ENCODE measurements around the gene PHPT1.

The PHPT1 gene

GRCh38 chr9:136846376-136847087, 2.7 kb upstream of the PHPT1 start:
- in situ Hi-C loops (cut with HindIII; ENCODE audit: low sequenced_read_pairs) = no loop called here

DNA sequence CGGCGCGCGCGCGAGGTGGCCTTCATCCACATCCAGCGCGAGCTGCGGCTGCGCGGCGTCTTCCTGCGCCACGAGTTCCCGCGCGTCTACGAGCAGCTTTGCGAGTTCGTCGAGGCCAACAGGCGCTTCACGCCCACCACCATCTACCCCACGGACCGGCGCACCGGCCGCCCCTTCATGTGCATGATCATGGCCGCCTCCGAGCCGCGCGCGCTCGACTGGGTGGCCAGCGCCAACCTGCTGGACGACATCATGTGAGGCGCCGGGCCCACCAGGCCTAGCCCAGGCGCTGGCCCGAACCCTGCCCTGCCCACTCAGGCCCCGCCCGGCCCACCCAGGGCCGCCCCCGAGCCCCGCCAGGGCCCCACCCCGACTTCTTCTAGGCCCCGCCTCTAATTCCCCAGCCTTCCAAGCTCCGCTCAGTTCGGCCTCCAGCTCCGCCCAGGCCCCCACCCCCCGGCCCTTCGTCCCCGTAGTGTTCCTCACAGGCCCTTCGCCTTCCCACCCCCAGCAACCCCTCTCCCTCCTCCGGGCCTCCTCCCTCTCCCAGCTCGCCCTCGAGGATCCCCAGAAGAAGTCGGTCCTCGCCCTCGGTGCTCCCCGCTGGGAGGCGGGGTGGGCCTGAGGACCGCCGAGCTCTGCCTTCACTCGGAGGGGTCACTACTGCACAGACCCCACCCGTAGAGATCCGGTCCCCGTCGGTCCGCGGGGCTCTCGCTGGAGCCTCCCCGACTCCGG, 2.0 kb upstream of the PHPT1 start:
- in situ Hi-C loops (cut with HindIII; ENCODE audit: low sequenced_read_pairs) = no loop called here

DNA sequence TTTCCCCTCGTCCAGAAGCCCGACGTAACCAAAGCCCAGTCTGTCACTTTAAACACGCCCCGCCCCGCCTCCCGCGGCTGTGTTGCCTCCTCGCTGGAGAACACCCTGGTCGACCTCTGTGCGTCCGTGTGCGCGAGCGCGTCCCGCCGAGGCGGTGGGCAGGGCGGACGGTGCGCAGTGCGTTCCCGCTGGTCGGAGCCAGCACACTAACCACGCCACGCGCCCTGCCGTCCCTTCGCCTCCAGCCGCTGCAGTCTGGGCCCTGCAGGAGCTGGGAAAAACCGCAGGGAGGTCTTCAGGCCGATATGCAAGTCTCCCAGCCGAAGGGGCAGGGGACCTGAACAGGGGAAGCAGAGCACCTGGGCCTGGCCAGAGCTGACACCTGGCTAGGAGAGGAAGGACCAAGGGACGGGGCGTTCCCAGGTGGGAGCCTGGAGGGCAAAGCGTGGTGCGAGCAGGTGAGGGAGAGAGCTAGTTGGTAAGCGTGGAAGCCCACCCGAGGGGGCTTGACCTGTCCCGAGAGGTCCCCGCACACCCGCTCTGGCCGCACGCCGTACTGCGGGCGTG, 1.3 kb upstream of the PHPT1 start:
- in situ Hi-C loops (cut with HindIII; ENCODE audit: low sequenced_read_pairs) = no loop called here

DNA sequence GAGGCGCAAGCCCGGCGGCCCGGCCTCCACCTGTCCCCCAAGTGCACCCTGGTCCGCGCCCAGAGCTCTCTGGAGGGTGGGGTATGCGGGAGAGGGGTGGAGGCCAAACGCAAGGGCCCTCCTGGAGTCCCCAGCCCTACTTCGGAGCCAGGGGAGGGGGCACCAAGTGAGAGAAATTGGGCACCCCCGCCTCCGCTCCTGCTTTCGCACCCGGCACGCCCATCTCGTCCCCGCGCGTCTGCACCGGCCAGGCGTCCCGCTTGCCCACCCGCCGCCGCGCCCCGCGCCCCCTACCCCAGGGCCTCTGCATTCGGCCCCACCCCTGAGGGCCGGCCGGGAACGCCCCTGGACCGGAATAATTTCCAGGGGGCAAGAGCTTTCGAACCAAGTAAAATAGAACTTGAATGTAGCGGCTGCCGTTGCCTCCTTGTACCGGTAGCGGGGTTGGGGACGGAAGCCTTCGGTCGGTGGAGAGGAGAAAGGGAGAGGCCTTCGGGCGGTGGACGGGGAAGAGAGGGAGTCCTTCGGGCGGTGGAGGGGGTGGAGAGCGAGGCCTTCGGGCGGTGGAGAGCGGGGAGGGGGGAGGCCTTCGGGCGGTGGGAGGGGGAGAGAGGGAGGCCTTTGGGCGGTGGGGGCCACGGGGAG, 694 bp upstream of the PHPT1 start:
- in situ Hi-C loops (cut with HindIII; ENCODE audit: low sequenced_read_pairs) = no loop called here

GRCh38 chr9:136849960-136850865, 1.0 kb downstream of the PHPT1 start:
- in situ Hi-C loops (cut with HindIII; ENCODE audit: low sequenced_read_pairs) = no loop called here

DNA sequence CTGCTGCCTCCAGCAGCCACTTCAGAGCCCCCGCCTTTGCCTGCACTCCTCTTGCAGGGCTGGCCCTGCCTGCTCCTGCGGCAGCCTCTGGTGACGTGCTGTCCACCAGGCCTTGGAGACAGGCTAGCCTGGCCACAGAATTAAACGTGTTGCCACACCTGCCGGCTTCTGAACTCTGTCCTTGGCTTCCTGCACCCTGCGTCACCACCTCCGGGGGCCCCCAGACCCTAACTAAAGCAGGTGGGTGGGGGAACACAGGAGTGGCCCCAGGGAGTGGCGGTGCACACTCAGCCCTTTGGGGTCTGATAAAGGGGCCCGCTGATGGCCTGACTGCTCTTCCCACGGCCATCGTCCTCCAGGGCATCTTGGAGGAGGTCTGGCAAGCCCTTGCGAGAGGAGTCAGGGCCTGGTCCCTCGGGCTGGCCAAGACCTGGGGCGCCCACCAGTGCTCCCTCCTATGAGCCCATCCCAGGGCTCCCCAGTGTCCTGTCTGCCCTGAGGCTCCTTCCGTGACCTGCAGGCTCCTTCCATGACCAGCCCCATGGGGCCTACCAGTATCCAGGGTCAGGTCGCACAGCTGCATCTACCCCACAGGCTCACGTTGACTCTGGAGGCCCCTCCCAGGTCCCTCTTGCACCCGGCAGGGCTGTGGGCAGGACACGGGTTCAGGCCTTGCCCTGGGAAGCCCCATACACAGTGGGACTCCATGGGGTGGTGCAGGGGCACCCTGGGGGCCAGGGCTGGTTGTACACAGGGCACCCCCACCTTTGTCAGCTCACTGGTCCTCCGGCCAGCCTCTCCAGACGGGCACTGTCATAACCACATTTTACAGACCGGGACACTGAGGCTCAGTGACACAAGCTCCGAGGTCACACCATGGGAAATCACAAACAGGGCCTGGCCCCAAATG, 1.9 kb downstream of the PHPT1 start:
- in situ Hi-C loops (cut with HindIII; ENCODE audit: low sequenced_read_pairs) = no loop called here

DNA sequence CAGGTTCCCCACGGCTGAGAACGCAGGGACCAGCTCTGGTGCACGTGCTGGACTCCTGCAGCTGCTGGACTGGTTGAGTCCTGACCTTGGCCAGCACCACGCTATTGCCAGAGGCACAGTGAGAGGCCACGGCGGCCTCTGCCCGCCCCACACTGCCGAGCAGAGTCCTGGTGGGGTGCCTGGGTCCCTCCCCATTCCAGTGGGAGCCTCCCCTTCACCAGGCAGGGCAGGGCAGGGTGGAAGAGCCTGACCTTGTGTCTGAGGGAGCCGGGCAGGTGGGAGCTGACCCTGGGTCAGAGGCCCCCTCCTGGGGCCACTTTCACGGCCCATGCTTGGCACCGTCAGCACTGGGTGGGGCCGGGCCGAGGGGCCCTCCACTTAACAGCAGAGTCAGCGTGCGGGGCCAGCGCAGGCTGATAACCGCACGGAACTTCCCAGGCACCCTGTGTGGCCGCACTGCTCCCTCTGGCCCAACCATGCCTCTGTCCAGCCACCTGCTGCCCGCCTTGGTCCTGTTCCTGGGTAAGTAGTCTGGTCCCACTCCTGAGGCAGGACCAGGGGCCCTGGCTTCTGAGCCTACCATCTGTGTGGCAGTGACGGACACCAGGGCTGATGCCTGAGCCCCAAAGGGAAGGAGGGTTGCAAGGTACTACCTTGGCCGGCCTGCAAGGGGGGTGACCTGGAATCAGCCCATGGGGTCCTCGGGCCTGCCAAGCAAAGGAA, 2.9 kb downstream of the PHPT1 start, which contains the start of gene MAMDC4:
Gene MAMDC4 (plus strand): TSS at position 406 of the 723 bp plus-strand sequence. CDS start 71 bp downstream, at position 477.
- in situ Hi-C loops (cut with HindIII; ENCODE audit: low sequenced_read_pairs) = no loop called here

DNA sequence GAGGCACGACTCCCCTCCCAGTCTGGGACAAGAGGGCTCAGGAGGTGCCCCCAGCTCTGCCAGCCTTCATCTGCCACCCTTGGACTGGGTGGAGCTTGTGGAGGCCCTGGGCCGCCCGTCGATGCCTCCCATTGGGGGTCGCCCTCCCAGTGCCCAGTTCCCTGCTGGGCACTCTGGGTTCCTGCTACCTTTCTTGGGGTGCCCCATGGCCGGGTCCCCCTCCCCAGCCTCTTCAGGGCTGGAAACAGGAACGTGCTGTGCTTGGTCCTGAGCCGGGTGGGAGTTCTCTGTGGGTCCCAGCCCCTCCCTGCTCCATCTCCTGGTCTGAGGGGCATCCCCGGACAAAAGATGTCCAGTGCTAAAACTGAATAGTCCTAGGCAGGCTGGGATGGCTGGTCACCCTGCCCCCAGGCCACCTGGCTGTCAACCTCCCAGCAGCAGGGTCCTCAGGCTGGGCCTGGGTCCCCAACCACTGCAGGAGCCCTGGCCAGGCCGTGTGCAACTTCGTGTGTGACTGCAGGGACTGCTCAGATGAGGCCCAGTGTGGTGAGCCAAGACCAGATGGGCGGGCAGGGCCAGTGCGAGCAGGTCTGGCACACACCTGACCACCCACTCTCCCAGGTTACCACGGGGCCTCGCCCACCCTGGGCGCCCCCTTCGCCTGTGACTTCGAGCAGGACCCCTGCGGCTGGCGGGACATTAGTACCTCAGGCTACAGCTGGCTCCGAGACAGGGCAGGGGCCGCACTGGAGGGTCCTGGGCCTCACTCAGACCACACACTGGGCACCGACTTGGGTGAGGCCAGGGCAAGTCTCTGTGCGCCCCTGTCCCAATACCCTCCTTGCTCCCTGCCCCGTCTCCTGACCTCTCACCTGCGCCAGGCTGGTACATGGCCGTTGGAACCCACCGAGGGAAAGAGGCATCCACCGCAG, 3.7 kb downstream of the PHPT1 start:
- in situ Hi-C loops (cut with HindIII; ENCODE audit: low sequenced_read_pairs) = no loop called here

- in situ Hi-C loops (cut with HindIII; ENCODE audit: low sequenced_read_pairs) = no loop called here
Measured at GRCh38 chr9:136853596-136854112, 4.4 kb downstream of the PHPT1 start.

DNA sequence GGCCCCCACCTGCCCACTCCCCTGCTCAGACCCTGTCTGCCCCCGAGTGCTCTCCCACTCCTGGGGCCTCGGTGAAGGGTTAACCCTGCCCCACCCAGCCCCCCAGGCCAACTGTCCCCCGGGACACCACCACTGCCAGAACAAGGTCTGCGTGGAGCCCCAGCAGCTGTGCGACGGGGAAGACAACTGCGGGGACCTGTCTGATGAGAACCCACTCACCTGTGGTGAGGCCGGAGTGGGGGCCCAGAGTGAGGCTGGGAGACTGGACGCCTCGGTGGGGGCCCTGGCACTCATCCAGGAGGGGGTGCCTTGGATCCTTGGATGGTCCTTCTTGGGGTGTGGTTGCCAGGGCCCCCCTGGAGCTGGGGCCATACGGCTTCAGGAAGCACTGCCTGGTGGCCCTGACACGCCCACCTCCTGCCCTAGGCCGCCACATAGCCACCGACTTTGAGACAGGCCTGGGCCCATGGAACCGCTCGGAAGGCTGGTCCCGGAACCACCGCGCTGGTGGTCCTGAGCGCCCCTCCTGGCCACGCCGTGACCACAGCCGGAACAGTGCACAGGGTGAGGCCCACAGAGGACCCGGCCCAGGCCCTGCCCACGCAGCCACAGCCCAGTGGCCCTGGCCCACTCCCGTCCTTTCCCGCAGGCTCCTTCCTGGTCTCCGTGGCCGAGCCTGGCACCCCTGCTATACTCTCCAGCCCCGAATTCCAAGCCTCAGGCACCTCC, 5.1 kb downstream of the PHPT1 start:
- in situ Hi-C loops (cut with HindIII; ENCODE audit: low sequenced_read_pairs) = no loop called here

GRCh38 chr9:136854842-136855460, 5.7 kb downstream of the PHPT1 start:
- in situ Hi-C loops (cut with HindIII; ENCODE audit: low sequenced_read_pairs) = no loop called here

- in situ Hi-C loops (cut with HindIII; ENCODE audit: low sequenced_read_pairs) = no loop called here
Measured at GRCh38 chr9:136855461-136856078, 6.4 kb downstream of the PHPT1 start.

DNA sequence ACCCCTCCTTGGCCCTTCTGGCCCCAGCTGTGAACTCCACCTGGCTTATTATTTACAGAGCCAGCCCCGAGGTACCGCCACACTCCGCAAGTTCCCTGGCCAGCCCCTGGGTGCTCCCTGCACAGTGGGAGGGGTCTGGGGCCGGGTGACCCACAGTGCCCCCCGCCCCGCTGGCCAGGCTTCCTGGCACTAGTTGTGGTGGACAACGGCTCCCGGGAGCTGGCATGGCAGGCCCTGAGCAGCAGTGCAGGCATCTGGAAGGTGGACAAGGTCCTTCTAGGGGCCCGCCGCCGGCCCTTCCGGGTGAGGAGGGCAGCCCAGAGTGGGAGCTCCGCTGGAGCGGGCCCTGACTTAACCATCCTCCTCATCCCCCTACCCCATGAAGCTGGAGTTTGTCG, 6.9 kb downstream of the PHPT1 start:
- in situ Hi-C loops (cut with HindIII; ENCODE audit: low sequenced_read_pairs) = no loop called here

GRCh38 chr9:136856541-136857141, 7.4 kb downstream of the PHPT1 start:
- in situ Hi-C loops (cut with HindIII; ENCODE audit: low sequenced_read_pairs) = no loop called here

DNA sequence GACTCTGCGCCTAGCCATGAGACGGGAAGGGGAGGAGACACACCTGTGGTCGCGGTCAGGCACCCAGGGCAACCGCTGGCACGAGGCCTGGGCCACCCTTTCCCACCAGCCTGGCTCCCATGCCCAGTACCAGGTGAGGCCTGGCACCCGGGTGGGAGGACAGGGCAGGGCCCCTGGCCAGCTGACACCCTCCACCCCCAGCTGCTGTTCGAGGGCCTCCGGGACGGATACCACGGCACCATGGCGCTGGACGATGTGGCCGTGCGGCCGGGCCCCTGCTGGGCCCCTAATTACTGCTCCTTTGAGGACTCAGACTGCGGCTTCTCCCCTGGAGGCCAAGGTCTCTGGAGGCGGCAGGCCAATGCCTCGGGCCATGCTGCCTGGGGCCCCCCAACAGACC, 8.0 kb downstream of the PHPT1 start:
- in situ Hi-C loops (cut with HindIII; ENCODE audit: low sequenced_read_pairs) = no loop called here

Measured in DLD1 (cell line).